DOHH2 (cell line): ENCODE results near the gene MTARC2.

Source experiments
- EZH2phosphoT487 ChIP-seq: fragments of 200-600 bp; sonication (generic); IDR thresholded peaks from 2 replicates; pipeline ENCODE4 v1.6.1; 2017; ENCODE audit warnings: borderline replicate concordance, mild to moderate bottlenecking, antibody characterized with exemption, low read length, moderate library complexity, mixed read lengths
- TF ChIP-seq, protein P1 (sequence below): fragments of 200-600 bp; sonication (generic); IDR thresholded peaks from one replicate; pipeline ENCODE4 v1.5.1; 2014; ENCODE audit warnings: antibody characterized with exemption, mild to moderate bottlenecking, low read depth, low read length; ENCODE audit not compliant: poor library complexity, severe bottlenecking

DNA sequence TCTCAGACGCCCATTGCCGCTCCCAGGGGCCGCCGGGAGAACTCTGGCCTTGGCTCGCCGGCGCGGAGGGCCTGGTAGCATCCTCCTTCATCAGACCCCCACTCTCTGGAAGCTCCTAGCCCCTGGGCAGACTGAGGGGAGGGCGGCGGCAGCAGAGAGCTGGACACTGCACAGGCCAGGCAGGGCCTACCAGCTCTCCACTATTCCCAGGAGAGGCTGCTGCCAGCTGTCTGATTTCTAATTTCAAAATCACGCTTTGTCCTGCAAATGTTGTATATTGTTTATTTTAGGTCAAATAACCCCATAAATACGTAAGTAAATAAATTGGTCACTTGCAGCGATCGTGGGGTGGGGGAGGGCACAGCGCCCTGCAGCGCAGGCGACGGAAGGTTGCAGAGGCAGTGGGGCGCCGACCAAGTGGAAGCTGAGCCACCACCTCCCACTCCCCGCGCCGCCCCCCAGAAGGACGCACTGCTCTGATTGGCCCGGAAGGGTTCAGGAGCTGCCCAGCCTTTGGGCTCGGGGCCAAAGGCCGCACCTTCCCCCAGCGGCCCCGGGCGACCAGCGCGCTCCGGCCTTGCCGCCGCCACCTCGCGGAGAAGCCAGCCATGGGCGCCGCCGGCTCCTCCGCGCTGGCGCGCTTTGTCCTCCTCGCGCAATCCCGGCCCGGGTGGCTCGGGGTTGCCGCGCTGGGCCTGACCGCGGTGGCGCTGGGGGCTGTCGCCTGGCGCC, 38.4 kb downstream of the MTARC2 start, which contains the start of gene MTARC1:
- TF ChIP-seq EZH2phosphoT487, result no peak
- TF ChIP-seq, protein P1, sequence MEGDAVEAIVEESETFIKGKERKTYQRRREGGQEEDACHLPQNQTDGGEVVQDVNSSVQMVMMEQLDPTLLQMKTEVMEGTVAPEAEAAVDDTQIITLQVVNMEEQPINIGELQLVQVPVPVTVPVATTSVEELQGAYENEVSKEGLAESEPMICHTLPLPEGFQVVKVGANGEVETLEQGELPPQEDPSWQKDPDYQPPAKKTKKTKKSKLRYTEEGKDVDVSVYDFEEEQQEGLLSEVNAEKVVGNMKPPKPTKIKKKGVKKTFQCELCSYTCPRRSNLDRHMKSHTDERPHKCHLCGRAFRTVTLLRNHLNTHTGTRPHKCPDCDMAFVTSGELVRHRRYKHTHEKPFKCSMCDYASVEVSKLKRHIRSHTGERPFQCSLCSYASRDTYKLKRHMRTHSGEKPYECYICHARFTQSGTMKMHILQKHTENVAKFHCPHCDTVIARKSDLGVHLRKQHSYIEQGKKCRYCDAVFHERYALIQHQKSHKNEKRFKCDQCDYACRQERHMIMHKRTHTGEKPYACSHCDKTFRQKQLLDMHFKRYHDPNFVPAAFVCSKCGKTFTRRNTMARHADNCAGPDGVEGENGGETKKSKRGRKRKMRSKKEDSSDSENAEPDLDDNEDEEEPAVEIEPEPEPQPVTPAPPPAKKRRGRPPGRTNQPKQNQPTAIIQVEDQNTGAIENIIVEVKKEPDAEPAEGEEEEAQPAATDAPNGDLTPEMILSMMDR, result no peak
